HEK293 (cell line): ENCODE data around the gene NBPF4.
"Not testable (repeated sequence)": the region's sequence is repeated elsewhere in the genome, so short reads cannot be mapped to it uniquely, and the experiment has no call there.

ENCODE experiments used
- HOXA7 ChIP-seq: sonication (generic); formaldehyde crosslinking; IDR thresholded peaks from 2 replicates; pipeline ENCODE4 v1.8.1; 2022; ENCODE audit warnings: missing genetic modification reagents, borderline replicate concordance
- MYNN ChIP-seq: fragments of 450-650 bp; formaldehyde crosslinking; IDR thresholded peaks from 2 replicates; pipeline ENCODE4 v1.5.1; 2016; ENCODE audit warnings: missing biosample characterization, missing genetic modification characterization, borderline replicate concordance
- ZBTB21 ChIP-seq: fragments of 450-650 bp; formaldehyde crosslinking; IDR thresholded peaks from 2 replicates; pipeline ENCODE4 v1.5.1; 2017; ENCODE audit warnings: missing biosample characterization, missing genetic modification characterization
- ZNF10 ChIP-seq: fragments of 450-650 bp; formaldehyde crosslinking; IDR thresholded peaks from 2 replicates; pipeline ENCODE4 v1.5.1; 2017; ENCODE audit warnings: missing biosample characterization, missing genetic modification characterization
- ZNF391 ChIP-seq: fragments of 450-650 bp; formaldehyde crosslinking; IDR thresholded peaks from 2 replicates; pipeline ENCODE4 v1.5.1; 2016; ENCODE audit warnings: low read depth, missing biosample characterization, missing genetic modification characterization, borderline replicate concordance
- TF ChIP-seq, protein P1 (sequence below): fragments of 450-650 bp; formaldehyde crosslinking; IDR thresholded peaks from 2 replicates; pipeline ENCODE4 v1.5.1; 2016; ENCODE audit warnings: missing biosample characterization, missing genetic modification characterization
- TF ChIP-seq, protein P2 (sequence below): fragments of 450-650 bp; formaldehyde crosslinking; IDR thresholded peaks from 2 replicates; pipeline ENCODE4 v1.5.1; 2016; ENCODE audit warnings: missing biosample characterization, missing genetic modification characterization

DNA sequence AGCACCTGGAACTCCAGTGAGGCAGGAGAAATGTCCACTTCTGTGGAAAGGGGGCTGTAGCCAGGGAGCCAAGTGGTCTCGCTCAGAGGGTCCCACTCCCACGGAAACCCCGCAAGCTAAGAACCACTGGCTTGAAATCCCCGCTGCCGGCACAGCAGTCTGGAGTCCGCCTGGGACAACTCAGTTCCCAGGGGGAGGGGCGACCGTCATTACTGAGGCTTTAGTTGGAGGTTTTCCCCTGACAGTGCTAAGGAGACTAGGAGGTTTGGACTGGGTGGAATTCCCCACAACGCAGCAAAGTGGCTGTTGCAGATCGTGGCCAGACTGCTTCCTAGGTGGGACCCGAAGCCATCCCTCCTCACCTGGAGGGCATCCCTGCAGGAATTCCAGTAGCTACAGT lies 18.1 kb upstream of the NBPF4 start:
- TF ChIP-seq ZNF391; HOXA7 (CRISPR knock-in tag); ZBTB21; ZNF10 (tag by site-specific recombination); MYNN (tag by site-specific recombination): not testable (repeated sequence)
- TF ChIP-seq, protein P1, sequence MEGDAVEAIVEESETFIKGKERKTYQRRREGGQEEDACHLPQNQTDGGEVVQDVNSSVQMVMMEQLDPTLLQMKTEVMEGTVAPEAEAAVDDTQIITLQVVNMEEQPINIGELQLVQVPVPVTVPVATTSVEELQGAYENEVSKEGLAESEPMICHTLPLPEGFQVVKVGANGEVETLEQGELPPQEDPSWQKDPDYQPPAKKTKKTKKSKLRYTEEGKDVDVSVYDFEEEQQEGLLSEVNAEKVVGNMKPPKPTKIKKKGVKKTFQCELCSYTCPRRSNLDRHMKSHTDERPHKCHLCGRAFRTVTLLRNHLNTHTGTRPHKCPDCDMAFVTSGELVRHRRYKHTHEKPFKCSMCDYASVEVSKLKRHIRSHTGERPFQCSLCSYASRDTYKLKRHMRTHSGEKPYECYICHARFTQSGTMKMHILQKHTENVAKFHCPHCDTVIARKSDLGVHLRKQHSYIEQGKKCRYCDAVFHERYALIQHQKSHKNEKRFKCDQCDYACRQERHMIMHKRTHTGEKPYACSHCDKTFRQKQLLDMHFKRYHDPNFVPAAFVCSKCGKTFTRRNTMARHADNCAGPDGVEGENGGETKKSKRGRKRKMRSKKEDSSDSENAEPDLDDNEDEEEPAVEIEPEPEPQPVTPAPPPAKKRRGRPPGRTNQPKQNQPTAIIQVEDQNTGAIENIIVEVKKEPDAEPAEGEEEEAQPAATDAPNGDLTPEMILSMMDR: not testable (repeated sequence)
- TF ChIP-seq, protein P2, sequence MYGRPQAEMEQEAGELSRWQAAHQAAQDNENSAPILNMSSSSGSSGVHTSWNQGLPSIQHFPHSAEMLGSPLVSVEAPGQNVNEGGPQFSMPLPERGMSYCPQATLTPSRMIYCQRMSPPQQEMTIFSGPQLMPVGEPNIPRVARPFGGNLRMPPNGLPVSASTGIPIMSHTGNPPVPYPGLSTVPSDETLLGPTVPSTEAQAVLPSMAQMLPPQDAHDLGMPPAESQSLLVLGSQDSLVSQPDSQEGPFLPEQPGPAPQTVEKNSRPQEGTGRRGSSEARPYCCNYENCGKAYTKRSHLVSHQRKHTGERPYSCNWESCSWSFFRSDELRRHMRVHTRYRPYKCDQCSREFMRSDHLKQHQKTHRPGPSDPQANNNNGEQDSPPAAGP (tag by site-specific recombination): not testable (repeated sequence)
